ENCODE measurements around the gene MEI1.
"Not testable (repeated sequence)": the region's sequence is repeated elsewhere in the genome, so short reads cannot be mapped to it uniquely, and the experiment has no call there.

Gene MEI1

DNA sequence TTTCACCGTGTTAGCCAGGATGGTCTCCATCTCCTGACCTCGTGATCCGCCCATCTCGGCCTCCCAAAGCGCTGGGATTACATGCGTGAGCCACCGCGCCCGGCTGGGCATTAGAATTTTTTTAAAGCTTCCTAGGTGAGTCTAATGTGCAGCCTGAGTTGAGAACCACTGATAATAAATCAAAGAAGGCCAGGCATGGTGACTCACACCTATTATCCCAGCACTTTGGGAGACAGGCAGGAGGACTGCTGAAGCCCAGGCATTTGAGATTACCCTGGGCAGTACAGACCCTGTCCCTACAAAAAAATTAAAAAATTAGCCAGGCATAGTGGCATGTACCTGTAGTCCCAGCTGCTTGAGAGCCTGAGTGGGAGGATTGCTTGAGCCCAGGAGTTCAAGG is 13.7 kb downstream of the MEI1 start:
- H3K4me3 ChIP-seq (replicated peaks; ENCODE audit: low read depth, low read length) = no peak overlapping the region
- TF ChIP-seq, protein P1, sequence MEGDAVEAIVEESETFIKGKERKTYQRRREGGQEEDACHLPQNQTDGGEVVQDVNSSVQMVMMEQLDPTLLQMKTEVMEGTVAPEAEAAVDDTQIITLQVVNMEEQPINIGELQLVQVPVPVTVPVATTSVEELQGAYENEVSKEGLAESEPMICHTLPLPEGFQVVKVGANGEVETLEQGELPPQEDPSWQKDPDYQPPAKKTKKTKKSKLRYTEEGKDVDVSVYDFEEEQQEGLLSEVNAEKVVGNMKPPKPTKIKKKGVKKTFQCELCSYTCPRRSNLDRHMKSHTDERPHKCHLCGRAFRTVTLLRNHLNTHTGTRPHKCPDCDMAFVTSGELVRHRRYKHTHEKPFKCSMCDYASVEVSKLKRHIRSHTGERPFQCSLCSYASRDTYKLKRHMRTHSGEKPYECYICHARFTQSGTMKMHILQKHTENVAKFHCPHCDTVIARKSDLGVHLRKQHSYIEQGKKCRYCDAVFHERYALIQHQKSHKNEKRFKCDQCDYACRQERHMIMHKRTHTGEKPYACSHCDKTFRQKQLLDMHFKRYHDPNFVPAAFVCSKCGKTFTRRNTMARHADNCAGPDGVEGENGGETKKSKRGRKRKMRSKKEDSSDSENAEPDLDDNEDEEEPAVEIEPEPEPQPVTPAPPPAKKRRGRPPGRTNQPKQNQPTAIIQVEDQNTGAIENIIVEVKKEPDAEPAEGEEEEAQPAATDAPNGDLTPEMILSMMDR (IDR thresholded peaks at IDR 0.05; ENCODE audit: low read length, missing control alignments) = no peak
- no peak for DNase-seq (ENCODE audit: low read depth)

DNA sequence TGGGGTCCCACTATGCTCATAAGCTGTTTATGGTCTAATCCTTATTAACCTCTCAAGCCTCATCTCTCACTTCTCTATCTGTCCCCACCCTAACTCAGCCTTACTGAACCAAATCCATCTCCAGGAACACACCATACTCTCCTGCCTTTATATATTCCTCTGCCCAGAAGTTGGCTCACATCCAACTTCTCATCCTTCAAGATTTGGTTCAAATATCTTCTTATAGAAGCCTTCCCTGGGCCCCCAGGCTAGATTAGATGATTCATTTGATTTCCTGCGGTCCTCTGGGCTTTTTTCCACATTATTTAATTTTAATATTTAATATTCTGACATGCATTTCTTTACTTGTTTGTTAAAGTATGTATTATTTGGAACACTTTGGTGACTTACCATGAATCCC is 23.2 kb downstream of the MEI1 start:
- TF ChIP-seq, protein P1 (IDR thresholded peaks at IDR 0.05; ENCODE audit: low read length, missing control alignments) = no peak
- no peak for DNase-seq (ENCODE audit: low read depth)
- no peak overlapping the region for H3K4me3 ChIP-seq (replicated peaks; ENCODE audit: low read depth, low read length)

DNA sequence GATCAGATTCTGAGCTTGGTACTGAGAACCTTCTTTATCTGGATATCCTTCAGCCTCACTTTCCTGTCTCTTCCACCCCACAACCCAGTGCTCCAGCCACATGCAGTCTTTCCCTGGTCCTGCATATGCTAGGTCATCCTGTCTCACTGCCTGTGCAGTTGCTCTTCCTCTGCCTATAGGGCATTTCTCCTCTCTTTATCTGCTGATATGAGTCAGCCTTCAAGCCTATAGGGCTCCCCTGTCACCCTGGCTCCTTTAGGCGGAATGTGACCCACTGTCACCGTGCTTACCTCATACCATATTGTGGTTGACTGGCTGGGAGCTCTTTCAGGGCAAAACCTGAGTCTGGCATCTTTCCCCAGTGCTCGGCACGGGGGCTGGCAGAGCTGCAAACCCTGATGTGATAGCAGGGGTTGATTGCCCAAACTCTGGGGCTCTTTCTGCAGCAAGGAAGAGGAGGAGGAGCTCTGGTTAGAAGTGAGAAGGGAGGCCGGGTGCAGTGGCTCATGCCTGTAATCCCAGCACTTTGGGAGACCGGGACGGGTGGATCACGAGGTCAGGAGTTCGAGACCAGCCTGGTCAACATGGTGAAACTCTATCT is 26.3 kb downstream of the MEI1 start:
- H3K4me3 ChIP-seq (replicated peaks; ENCODE audit: low read depth, low read length) = no peak overlapping the region
- DNase-seq (ENCODE audit: low read depth) = no peak
- TF ChIP-seq, protein P1 (IDR thresholded peaks at IDR 0.05; ENCODE audit: low read length, missing control alignments) = no peak

DNA sequence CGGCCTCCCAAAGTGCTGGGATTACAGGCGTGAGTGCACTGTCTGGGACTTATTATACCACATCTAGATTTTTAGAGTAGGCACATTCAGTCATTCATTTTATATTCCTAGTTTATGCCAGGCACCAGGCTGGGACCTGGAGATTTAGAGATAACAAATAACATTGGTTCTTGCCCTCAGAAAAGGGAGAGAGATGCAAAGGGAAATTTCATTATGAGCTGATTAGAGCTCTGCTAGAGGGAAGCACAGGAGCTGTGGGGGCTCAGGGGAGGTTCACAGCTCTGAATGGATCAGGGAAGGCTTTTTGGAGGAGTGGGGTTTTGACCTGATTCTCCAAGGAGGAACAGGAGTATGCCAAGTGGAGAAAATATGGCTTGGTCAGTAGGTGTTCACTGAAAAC is 32.3 kb downstream of the MEI1 start:
- DNase-seq (ENCODE audit: low read depth) = no peak
- TF ChIP-seq, protein P1 (IDR thresholded peaks at IDR 0.05; ENCODE audit: low read length, missing control alignments) = no peak

DNA sequence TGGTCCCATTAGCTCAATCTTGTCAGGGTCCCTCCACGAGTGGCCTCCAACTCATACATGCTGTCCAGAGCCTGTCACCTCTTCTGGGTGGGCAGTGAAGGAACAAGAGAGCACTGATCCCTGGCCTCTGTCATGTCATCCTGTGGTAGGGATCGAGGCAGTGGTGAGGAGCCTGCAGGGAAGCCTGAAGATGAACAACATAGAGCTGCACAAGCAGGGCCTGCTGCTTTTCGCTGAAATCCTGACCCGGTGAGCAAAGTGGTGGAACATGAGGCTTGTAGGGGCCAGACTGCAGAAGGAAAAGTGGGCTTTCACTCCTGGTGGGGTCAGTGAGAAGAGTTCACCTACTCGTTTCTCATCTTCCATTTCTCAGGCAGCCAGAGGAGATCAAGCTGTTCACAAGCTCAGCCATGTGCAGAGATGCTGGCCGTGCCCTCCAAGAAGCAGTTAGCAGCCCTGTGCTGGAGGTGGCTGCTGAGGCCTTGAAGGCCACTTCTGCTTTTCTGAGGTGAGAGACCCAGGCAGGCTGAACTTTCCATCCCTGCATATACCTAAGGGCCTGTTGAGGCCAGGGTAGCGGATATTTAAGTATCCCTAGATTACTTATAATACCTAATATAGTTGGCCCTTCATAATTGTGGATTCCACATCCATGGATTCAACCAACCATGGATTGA is 32.9 kb downstream of the MEI1 start:
- H3K4me3 ChIP-seq (replicated peaks; ENCODE audit: low read depth, low read length) = no peak overlapping the region
- TF ChIP-seq, protein P1 (IDR thresholded peaks at IDR 0.05; ENCODE audit: low read length, missing control alignments) = no peak
- no peak for DNase-seq (ENCODE audit: low read depth)

More for the DNA sequence above, 32.3 kb downstream of the MEI1 start:
- no peak overlapping the region for H3K4me3 ChIP-seq (replicated peaks; ENCODE audit: low read depth, low read length)

DNA sequence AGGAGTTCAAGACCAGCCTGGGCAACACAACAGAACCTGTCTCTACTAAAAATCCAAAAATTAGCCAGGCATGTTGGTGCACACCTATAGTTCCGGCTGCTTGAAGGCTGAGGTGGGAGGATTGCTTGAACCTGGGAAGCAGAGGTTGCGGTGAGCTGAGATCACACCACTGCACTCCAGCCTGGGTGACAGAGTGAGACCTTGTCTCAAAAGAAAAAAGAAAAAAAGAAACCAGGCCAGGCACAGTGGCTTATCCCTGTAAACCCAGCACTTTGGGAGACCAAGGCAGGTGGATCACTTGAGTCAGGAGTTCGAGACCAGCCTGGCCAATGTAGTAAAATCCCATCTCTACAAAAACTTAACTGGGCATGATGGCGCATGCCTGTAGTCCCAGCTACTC is 33.9 kb downstream of the MEI1 start:
- DNase-seq (ENCODE audit: low read depth); H3K4me3 ChIP-seq (replicated peaks; ENCODE audit: low read depth, low read length): not testable (repeated sequence)

DNA sequence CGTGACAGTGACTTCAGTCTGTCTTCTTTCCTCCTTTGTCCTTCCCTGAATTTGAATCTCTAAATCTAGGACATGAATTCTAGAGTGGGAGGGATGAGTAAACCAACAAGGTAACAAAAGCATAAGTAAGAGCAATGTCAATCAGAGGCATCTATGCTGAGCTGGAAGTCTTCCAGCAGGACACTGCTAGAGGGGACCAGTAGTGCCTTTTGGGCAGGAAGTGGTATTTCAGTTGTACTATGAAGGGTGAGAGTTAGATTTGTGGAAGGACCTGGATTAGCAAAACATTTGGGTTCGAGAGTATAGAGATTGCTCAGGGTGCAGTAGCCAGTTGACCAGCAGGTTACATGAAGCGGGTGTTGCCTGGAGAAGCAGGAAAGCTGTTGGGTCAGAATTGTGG is 40.3 kb downstream of the MEI1 start:
- TF ChIP-seq, protein P1 (IDR thresholded peaks at IDR 0.05; ENCODE audit: low read length, missing control alignments) = no peak
- H3K4me3 ChIP-seq (replicated peaks; ENCODE audit: low read depth, low read length) = no peak overlapping the region
- DNase-seq (ENCODE audit: low read depth) = no peak

Measured in fibroblast of pulmonary artery (primary cell).